NCI-H2171 treated with DMSO at 0.1 percent for 48 hours (cell line): ENCODE measurements around the gene MDFIC.
A peak's percentile ranks its signal among the peaks of the same experiment; 100 is the strongest.

ENCODE experiments used
- DNase-seq: peaks from one replicate; lab custom pipeline; 2025; lab: John Stamatoyannopoulos, UW

MDFIC gene

GRCh38 chr7:114997487-114998404 is 75.9 kb downstream of the MDFIC start:
- DNase-seq: no peak

GRCh38 chr7:115004121-115004520 is 82.2 kb downstream of the MDFIC start:
- DNase-seq: no peak

- no peak for DNase-seq
Measured at GRCh38 chr7:115005251-115005650, 83.4 kb downstream of the MDFIC start.

DNA sequence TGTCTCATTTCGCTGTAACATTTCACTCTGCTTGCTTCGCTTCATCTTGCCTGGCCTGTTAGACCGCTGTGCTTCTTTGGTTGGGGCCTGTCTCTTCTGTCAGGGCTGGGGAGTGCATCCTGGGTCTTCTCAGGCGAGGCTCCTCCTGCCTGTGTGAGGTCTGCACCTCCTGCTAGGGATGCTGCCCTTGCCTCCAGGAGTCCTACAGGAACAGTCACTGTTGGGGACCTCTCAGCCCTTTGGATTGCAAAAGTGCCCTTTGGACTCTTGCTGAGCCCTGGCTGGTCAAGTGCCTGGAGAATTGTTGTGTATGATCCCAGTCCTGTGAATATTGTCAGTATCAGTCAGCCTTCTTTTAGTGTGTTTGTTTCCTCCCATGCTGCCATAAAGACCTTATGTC is 84.1 kb downstream of the MDFIC start:
- DNase-seq: no peak

GRCh38 chr7:115007751-115008150 is 85.9 kb downstream of the MDFIC start:
- DNase-seq: no peak

DNA sequence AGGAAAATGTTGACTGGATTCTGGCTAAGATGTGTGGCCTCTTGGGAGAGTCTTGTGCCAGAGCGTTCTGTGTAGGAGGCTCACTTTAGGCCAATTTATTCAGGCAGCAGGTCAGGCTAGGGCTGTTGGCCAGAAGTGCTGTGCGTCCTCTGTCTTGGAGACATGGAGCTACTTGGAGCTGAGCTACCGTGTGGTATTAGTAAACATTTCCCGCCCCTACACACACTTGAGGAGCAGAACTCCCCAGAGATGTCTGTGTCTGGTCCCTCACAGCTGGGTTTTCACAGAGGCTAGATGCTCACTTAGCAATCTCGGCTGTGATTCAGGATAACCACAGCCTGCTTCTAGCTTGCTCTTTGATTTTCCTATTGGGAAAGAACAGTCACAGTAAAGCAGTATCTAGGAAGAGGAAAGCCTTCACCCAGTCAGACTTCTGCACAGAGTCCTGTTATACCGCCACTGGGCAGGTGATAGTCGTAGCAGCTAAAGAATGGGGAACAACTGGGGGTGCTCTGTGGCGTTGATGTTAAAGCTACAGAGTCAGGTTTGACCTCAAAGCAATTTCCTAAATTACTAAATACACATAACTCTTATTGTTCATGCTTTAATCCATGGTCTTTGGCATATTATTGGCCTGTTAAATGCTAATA is 86.7 kb downstream of the MDFIC start:
- DNase-seq: peak; percentile 42

DNA sequence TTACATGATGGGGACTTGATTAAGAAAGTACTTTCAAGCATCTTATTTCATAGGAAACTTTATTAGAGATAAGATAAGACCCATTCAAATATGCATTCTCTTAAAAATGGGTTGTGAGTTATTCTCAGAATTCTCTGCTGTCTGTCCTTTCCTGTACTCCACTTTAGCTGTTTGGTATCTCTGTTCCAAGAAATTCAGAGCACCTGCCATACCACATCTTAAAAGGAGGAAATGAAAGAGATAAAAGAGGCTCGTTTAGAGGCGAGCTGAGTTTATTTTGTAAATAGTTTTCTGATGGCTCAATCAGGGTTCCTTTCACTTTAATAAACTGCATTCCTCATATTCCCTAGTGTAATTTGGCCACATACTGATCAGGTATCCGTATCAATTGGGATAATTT is 87.2 kb downstream of the MDFIC start:
- DNase-seq: no peak

- no peak for DNase-seq
Measured at GRCh38 chr7:115009736-115010440, 88.0 kb downstream of the MDFIC start.

GRCh38 chr7:115010441-115010820 is 88.5 kb downstream of the MDFIC start:
- no peak for DNase-seq

DNA sequence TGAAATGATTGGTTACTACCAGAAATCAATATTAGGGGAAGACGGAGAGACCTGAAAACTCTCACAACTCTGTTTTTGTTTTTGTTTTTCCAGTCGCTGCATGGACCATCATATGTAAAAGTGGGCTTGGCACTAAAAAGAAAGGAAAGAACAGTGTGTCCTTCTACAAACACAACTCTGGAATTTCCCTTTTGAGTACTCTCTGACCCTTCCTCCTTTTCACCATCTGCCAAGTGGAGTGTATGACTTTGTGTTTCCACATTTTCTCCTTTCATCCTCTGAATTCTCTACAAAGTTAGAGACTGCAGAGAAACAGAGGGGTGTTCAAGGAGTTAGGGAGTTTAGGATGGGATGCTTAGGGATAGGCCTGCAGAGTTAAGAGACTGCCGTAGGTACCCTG is 92.0 kb downstream of the MDFIC start:
- no peak for DNase-seq

DNA sequence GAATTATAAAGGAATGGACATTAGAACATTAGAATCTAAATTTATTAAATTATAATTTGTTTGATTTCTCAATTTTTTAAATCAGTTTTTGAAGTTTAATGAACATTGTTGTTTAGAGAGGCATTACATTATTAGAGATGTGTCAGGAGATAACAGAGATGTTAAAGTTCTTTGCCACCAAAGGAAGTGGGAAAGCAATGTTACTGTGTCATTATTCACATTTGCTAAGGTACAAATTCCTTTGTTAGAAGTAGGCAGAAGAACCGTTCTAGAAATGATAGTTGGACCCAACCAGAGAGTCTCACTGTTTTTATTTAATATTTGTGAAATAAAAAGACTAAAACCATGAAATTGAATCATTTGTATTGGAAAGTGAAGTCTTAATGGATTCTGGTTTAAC is 92.9 kb downstream of the MDFIC start:
- DNase-seq: no peak

DNA sequence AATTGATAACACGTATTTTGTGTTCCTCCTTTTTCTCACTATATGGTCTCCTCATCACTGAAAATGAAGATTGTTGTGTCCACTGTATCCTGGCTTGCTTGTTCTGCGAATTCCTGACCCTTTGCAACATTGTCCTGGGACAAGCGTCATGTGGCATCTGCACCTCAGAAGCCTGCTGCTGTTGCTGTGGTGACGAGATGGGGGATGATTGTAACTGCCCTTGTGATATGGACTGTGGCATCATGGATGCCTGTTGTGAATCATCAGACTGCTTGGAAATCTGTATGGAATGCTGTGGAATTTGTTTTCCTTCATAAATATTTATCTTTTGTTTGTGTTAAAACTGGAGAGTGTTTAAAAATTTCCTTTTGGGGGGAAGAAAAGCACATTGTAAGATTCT is 93.7 kb downstream of the MDFIC start:
- no peak for DNase-seq

DNA sequence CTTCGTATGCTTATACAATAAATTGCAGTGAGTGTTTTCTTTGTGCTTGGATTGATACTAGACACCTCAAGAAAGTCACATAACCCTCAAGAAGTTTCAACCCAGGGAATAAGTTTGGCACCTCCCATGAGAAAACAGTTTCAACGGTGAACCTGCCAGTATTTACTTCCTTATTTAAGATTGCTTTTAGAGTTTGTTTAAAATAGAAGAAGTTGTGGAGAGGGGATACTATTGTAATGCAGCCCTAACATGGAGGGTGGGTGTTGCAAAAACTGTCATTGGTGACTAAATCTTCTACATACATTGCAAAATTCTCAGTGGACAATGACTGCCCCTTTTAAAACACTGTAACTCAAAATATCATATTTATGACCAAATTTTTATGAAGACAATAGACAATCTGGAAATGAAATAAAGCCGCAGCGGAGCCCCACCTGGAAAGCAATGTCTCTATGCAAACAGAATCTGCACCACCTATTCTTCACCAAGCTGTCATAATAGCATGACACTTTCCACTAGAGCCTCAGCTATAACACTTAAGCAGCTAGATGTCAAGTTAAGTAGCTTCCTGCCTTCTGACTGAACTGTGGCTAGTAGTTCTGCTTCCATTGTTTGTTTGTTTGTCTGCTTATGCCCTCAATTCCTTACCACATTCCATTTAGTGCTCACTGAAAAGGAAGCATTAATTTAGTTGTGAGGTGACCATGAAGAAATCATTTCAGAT is 98.2 kb downstream of the MDFIC start:
- no peak for DNase-seq

DNA sequence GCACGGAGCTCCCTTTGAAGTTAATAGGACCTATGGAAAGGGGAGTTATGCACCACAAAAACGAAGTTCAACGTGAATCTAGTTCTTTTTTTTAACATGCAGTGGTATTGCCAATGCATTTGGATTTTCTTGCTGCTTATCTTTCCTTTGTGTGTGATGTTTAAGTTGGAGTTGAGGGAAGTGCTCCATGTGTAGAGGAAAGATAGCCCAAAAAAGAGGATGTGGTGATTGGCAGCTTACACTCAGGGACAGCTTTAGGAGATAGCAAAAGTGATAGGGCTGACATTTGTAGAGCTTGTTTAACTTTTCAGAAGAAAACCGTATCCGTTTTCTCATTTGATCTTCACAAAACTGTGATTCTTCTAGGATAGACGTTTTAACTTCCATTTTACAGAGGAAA is 101.3 kb downstream of the MDFIC start:
- DNase-seq: no peak

DNA sequence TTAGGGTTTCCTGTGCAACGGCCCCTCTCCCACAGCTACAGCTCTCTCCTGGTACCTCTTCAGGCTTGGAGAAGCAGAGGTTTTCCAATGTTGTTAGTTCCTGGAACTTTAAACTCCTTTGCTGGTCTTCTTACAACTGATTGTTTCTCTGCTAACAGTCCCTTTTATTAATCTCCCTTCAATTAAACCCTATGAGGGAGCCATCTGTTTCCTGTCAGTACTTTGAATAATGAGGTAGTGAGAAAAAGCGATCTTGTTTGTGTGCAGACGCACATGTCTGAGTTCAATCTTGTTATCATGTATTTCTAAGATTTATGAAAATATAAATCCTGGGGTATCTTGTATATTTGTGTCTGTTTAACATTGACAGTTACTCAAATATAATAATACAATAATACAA is 102.4 kb downstream of the MDFIC start:
- DNase-seq: peak; percentile 40

GRCh38 chr7:115032715-115033703 is 111.1 kb downstream of the MDFIC start:
- no peak for DNase-seq

DNA sequence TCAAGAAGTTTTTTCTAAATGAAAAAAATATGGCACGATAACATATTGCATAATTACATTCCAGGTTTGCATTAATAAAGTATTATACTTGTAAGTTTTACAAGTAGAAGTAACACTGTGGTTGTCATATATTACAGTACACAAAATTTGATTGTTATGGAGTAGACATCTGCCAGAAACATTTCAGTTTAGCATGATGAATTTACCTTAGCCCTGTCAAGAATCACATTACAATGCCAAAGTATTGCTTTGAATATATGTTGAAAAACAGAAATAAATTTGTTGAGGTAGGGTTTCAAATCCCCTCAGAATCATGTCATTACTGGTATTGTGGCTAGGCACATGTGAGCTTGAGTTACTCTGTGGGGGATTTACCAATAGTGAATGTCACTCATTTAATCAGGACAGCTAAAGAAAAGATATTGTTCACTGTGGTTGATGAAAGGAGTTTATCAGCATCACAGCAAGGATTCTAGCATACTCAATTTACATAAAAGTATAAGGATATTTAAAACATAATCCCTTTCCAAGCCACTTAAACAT is 112.1 kb downstream of the MDFIC start:
- no peak for DNase-seq

DNA sequence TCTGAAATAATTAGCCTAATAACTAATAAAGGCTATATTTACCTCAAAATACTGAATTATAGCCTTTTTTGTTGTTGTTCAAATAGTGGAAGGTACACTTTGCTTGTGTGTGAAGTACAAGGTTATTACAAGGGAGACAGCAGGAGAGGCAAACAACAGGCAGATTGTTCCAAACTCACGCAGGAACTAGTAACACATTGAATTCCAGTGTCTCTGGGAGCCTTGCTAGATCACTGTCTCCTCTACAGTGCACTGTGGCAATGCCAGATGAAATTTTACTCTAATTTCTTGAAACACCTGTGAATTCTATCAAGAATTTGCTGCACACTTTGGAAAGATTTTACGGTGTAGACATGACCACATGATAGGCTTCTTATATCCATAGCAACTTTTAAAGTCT is 112.6 kb downstream of the MDFIC start:
- DNase-seq: no peak

GRCh38 chr7:115037128-115037802 is 115.4 kb downstream of the MDFIC start:
- no peak for DNase-seq

- no peak for DNase-seq
Measured at GRCh38 chr7:115038158-115038557, 116.3 kb downstream of the MDFIC start.
